Measurements from ENCODE around the gene PRR27.

The PRR27 gene

DNA sequence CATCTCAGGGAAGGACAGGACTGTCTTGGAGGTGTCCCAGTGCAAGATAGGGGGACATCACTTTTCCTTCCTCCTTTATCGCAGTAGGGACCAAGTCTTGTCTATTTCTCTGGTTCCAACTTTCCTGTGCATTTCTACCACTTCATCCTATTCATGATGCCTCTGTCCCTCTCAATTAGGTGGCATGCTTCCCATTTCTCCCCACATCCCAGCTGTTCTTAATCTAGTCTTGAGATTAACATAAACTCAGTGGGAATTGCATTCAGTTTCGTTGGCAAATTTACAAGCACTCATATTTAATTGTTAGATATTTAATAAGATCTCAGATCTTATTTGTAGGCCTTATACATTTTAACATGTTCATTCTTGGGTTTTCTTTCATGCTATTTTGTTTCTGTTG lies 25.8 kb downstream of the PRR27 start:
- intact Hi-C loops (cut with DNase I; ENCODE audit: low total_unique reads) = no loop called here
- no peak for DNase-seq
- H3K27ac ChIP-seq = no peak overlapping the region
- TF ChIP-seq, protein P1, sequence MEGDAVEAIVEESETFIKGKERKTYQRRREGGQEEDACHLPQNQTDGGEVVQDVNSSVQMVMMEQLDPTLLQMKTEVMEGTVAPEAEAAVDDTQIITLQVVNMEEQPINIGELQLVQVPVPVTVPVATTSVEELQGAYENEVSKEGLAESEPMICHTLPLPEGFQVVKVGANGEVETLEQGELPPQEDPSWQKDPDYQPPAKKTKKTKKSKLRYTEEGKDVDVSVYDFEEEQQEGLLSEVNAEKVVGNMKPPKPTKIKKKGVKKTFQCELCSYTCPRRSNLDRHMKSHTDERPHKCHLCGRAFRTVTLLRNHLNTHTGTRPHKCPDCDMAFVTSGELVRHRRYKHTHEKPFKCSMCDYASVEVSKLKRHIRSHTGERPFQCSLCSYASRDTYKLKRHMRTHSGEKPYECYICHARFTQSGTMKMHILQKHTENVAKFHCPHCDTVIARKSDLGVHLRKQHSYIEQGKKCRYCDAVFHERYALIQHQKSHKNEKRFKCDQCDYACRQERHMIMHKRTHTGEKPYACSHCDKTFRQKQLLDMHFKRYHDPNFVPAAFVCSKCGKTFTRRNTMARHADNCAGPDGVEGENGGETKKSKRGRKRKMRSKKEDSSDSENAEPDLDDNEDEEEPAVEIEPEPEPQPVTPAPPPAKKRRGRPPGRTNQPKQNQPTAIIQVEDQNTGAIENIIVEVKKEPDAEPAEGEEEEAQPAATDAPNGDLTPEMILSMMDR (IDR thresholded peaks at IDR 0.05) = no peak
- H3K36me3 ChIP-seq = no peaks in the 10 kb centered on the region
- H3K27me3 ChIP-seq = no peaks in the 10 kb centered on the region
- no peaks in the 10 kb centered on the region for H3K4me1 ChIP-seq
- H3K9me3 ChIP-seq = no peaks in the 10 kb centered on the region
- no peak overlapping the region for H3K4me3 ChIP-seq

DNA sequence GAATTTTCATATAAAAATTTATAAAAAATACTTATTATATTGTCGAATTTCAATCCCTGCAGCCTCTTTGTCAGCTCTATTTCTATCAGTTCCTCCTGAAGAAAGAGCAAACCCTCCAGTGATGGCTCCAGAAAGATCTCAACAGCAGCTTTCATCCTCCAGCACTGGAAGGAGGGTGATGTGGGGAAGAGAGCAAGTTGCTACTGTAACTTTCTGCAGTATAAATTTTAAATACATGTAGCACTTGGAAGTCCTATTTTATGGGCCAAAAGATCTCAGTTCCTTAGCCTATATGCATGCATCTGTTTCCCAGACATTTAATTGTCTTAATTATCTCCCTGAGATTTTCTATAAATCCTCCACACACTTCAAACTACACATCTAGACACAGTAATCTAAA lies 27.8 kb downstream of the PRR27 start:
- no peak overlapping the region for H3K4me3 ChIP-seq
- no peaks in the 10 kb centered on the region for H3K9me3 ChIP-seq
- no peak for DNase-seq
- TF ChIP-seq, protein P1 (IDR thresholded peaks at IDR 0.05) = no peak
- no peaks in the 10 kb centered on the region for H3K36me3 ChIP-seq
- intact Hi-C loops (cut with DNase I; ENCODE audit: low total_unique reads) = no loop called here
- no peak overlapping the region for H3K27ac ChIP-seq
- H3K27me3 ChIP-seq = no peaks in the 10 kb centered on the region
- H3K4me1 ChIP-seq = no peaks in the 10 kb centered on the region

DNA sequence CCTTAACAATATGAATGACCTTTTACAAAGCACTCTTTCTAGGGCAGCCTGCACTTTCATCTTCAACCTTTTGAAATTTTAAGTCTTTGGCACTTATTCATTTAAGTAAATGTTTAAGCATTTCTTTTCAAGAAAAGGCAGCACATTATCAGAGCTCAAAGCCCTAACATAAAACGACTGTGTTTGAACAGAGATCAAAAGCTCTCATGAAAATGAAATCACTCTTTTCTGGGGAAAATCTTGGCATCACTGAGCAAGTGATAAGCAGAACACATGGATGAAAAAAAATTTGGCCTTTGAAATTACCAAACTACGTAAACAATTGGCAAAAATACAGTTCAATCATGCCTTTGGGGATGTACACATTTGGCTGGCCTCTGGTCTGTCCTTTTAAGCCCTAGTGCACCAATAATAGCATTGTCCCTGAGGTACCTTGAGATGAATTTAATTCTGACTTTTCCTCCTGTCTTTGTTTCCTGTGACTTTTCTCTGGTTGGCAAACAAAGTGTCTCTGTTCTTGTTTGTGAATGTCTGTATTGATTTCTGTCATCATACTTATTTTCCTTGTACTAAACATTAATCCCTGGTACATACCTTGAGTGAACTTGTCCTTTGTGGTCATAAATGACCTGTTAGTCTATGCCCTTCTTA lies 28.6 kb downstream of the PRR27 start:
- H3K9me3 ChIP-seq = no peaks in the 10 kb centered on the region
- no peaks in the 10 kb centered on the region for H3K4me1 ChIP-seq
- no peaks in the 10 kb centered on the region for H3K27me3 ChIP-seq
- H3K36me3 ChIP-seq = no peaks in the 10 kb centered on the region
- no peak overlapping the region for H3K4me3 ChIP-seq
- intact Hi-C loops (cut with DNase I; ENCODE audit: low total_unique reads) = no loop called here
- TF ChIP-seq, protein P1 (IDR thresholded peaks at IDR 0.05) = no peak
- DNase-seq = no peak
- no peak overlapping the region for H3K27ac ChIP-seq

DNA sequence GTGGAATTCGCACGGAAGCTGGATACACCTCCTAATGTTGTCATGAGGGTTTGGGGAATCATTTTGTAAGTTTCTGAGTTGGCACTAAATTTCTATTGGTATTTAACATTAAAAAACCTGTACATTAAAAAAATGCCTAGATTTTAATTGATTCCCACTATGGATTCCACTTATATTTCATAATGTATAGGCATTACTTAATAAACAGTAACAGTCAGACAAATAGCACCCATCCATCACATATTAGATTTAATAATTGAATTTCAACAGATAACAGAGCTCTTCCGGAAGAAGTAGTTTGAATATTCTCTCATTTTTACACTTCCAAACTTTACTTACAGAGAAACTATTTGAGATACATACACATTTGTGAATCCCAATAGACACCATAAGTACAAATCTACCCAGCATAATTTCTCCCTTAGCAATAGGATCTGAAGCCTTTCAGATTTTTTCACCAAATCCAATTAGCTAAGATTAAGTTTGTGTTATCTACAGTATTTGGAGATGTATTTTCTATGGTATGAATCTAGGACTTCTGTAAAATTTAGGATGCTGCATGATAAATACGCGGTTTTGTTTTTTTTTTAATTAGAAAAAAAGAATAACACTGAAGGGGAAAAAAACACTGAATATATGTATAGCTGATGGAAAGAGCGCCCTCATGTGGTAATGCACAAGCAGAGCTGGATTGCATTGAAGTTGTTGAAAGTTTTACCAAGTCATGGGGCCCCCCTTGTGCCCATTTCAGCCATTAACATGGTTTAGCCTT lies 29.3 kb downstream of the PRR27 start:
- Histone ChIP-seq H3K27ac (no peak overlapping the region), H3K9me3 (no peaks in the 10 kb centered on the region), H3K4me3 (no peak overlapping the region), H3K4me1 (no peaks in the 10 kb centered on the region), H3K36me3 (no peaks in the 10 kb centered on the region), H3K27me3 (no peaks in the 10 kb centered on the region)
- intact Hi-C loops (cut with DNase I; ENCODE audit: low total_unique reads) = no loop called here
- TF ChIP-seq, protein P1 (IDR thresholded peaks at IDR 0.05) = no peak
- no peak for DNase-seq

DNA sequence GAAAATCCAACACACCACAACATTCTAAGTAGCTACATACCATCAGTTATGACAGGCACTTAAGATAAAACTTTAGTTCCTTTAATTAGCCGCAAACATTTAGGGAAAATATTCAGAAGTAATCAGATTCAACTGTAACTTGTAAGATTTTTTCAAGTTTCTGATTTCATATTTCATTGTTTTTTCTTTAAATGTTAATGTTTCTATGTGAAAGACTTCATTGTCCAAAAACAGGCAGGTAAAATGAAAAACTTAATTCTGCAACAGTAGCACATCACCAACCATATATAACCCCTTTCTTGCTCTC lies 29.9 kb downstream of the PRR27 start:
- intact Hi-C loops (cut with DNase I; ENCODE audit: low total_unique reads) = no loop called here

More for the DNA sequence above, 29.9 kb downstream of the PRR27 start:
- no peak overlapping the region for H3K4me3 ChIP-seq
- no peaks in the 10 kb centered on the region for H3K9me3 ChIP-seq
- H3K27me3 ChIP-seq = no peaks in the 10 kb centered on the region
- no peaks in the 10 kb centered on the region for H3K36me3 ChIP-seq
- TF ChIP-seq, protein P1 (IDR thresholded peaks at IDR 0.05) = no peak
- DNase-seq = no peak
- H3K4me1 ChIP-seq = no peaks in the 10 kb centered on the region
- H3K27ac ChIP-seq = no peak overlapping the region
